ENCODE data around the gene CALHM3.

CALHM3 gene

GRCh38 chr10:103444478-103444877, 34.6 kb downstream of the CALHM3 start:
- H3K4me2 ChIP-seq, result no peak overlapping the region
- peaks cover 3 to 100% (median 67%) of the 10 kb centered on the region in 11 experiments; a peak in 21 of 22 replicates for H4K20me1 ChIP-seq
- no peak overlapping the region for H3K4me3 ChIP-seq
- peaks cover 21 to 94% (median 31%) of the 10 kb centered on the region in 10 experiments for H3K4me1 ChIP-seq
- peaks cover 93 to 100% (median 100%) of the 10 kb centered on the region in 11 experiments for H3K36me3 ChIP-seq
- no peak overlapping the region for H3K27ac ChIP-seq
- H3K27me3 ChIP-seq, result no peaks in the 10 kb centered on the region
- no peak for TF ChIP-seq Cebpa-rat (IDR thresholded peaks at IDR 0.05)
- no peaks in the 10 kb centered on the region for H3K9me3 ChIP-seq (replicated peaks in 1 of 11)
- H3K9ac ChIP-seq, result no peak overlapping the region

- no peaks in the 10 kb centered on the region for H3K27me3 ChIP-seq
- H3K4me1 ChIP-seq, result peaks cover 12 to 85% (median 22%) of the 10 kb centered on the region in 10 experiments
- H3K4me2 ChIP-seq, result peak overlapping the region in 2 of 11 experiments; percentile 23 to 47; a peak in 2 of 22 replicates
- H4K20me1 ChIP-seq, result peaks cover 0 to 97% (median 60%) of the 10 kb centered on the region in 11 experiments; a peak in 21 of 22 replicates
- peaks cover 97 to 100% (median 100%) of the 10 kb centered on the region in 11 experiments for H3K36me3 ChIP-seq
- peak overlapping the region in 2 of 11 experiments; percentile 15 to 41; a peak in 2 of 22 replicates for H3K9ac ChIP-seq
- H3K4me3 ChIP-seq, result no peak overlapping the region
- H3K9me3 ChIP-seq (replicated peaks in 1 of 11), result no peaks in the 10 kb centered on the region
- H3K27ac ChIP-seq, result peak overlapping the region in 2 of 11 experiments; percentile 16 to 22; a peak in 2 of 22 replicates
- no peak for TF ChIP-seq Cebpa-rat (IDR thresholded peaks at IDR 0.05)
These were observed 35.4 kb downstream of the CALHM3 start for GRCh38 chr10:103443475-103444185.

GRCh38 chr10:103442031-103442461, 37.0 kb downstream of the CALHM3 start:
- peaks cover 99 to 100% (median 100%) of the 10 kb centered on the region in 11 experiments for H3K36me3 ChIP-seq
- peaks cover 0 to 91% (median 57%) of the 10 kb centered on the region in 11 experiments; a peak in 21 of 22 replicates for H4K20me1 ChIP-seq
- H3K4me3 ChIP-seq, result no peak overlapping the region
- H3K27ac ChIP-seq, result peak overlapping the region in 3 of 11 experiments; percentile 11 to 32 (median 30); a peak in 4 of 22 replicates
- TF ChIP-seq Cebpa-rat (IDR thresholded peaks at IDR 0.05), result no peak
- H3K9me3 ChIP-seq (replicated peaks in 1 of 11), result no peaks in the 10 kb centered on the region
- peaks cover 0 to 69% (median 7%) of the 10 kb centered on the region in 10 experiments; a peak in 13 of 20 replicates for H3K4me1 ChIP-seq
- H3K27me3 ChIP-seq, result no peaks in the 10 kb centered on the region
- H3K4me2 ChIP-seq, result peak overlapping the region in 3 of 11 experiments; percentile 25 to 60 (median 47); a peak in 6 of 22 replicates
- H3K9ac ChIP-seq, result peak overlapping the region in 3 of 11 experiments; percentile 30 to 51 (median 41); a peak in 4 of 22 replicates

- H3K9me3 ChIP-seq (replicated peaks in 1 of 11), result no peaks in the 10 kb centered on the region
- H3K9ac ChIP-seq, result peak overlapping the region in 2 of 11 experiments; percentile 30 to 51; a peak in 2 of 22 replicates
- H3K27me3 ChIP-seq, result no peaks in the 10 kb centered on the region
- peaks cover 0 to 91% (median 57%) of the 10 kb centered on the region in 11 experiments; a peak in 20 of 22 replicates for H4K20me1 ChIP-seq
- H3K36me3 ChIP-seq, result peaks cover 99 to 100% (median 100%) of the 10 kb centered on the region in 11 experiments
- TF ChIP-seq Cebpa-rat (IDR thresholded peaks at IDR 0.05), result no peak
- H3K4me1 ChIP-seq, result peaks cover 0 to 65% (median 7%) of the 10 kb centered on the region in 10 experiments; a peak in 12 of 20 replicates
- H3K4me2 ChIP-seq, result peak overlapping the region in 3 of 11 experiments; percentile 25 to 60 (median 47); a peak in 6 of 22 replicates
- peak overlapping the region in 3 of 11 experiments; percentile 2 to 32 (median 30); a peak in 4 of 22 replicates for H3K27ac ChIP-seq
- no peak overlapping the region for H3K4me3 ChIP-seq
These were observed 37.4 kb downstream of the CALHM3 start for GRCh38 chr10:103441611-103442010.

GRCh38 chr10:103441206-103441605, 37.8 kb downstream of the CALHM3 start:
- TF ChIP-seq Cebpa-rat (IDR thresholded peaks at IDR 0.05), result no peak
- H3K27ac ChIP-seq, result peak overlapping the region in 3 of 11 experiments; percentile 2 to 32 (median 30); a peak in 3 of 22 replicates
- H4K20me1 ChIP-seq, result peaks cover 0 to 91% (median 57%) of the 10 kb centered on the region in 11 experiments; a peak in 19 of 22 replicates

GRCh38 chr10:103440416-103440815, 38.6 kb downstream of the CALHM3 start:
- Histone ChIP-seq H3K4me2 (no peak overlapping the region), H3K4me3 (no peak overlapping the region), H3K36me3 (peaks cover 98 to 100% (median 100%) of the 10 kb centered on the region in 11 experiments), H4K20me1 (peaks cover 0 to 85% (median 49%) of the 10 kb centered on the region in 11 experiments; a peak in 18 of 22 replicates), H3K4me1 (peaks cover 9 to 53% (median 15%) of the 10 kb centered on the region in 10 experiments; a peak in 18 of 20 replicates), H3K9ac (peak overlapping the region in 1 of 11 experiments; percentile 37; a peak in 1 of 22 replicates), H3K9me3 (replicated peaks in 1 of 11) (no peaks in the 10 kb centered on the region), H3K27ac (no peak overlapping the region), H3K27me3 (no peaks in the 10 kb centered on the region)
- TF ChIP-seq Cebpa-rat (IDR thresholded peaks at IDR 0.05), result no peak

More at GRCh38 chr10:103441206-103441605, 37.8 kb downstream of the CALHM3 start:
- H3K27me3 ChIP-seq, result no peaks in the 10 kb centered on the region
- peaks cover 99 to 100% (median 100%) of the 10 kb centered on the region in 11 experiments for H3K36me3 ChIP-seq
- peak overlapping the region in 1 of 11 experiments; percentile 51; a peak in 1 of 22 replicates for H3K9ac ChIP-seq
- peak overlapping the region in 2 of 11 experiments; percentile 47 to 60; a peak in 4 of 22 replicates for H3K4me2 ChIP-seq
- H3K4me1 ChIP-seq, result peaks cover under 1 to 61% (median 8%) of the 10 kb centered on the region in 10 experiments; a peak in 17 of 20 replicates
- H3K4me3 ChIP-seq, result no peak overlapping the region
- H3K9me3 ChIP-seq (replicated peaks in 1 of 11), result no peaks in the 10 kb centered on the region

- Histone ChIP-seq H3K4me1 (peaks cover 11 to 47% (median 17%) of the 10 kb centered on the region in 10 experiments; a peak in 18 of 20 replicates), H3K27ac (no peak overlapping the region), H3K4me2 (no peak overlapping the region), H3K27me3 (no peaks in the 10 kb centered on the region), H3K4me3 (no peak overlapping the region), H4K20me1 (peaks cover 0 to 78% (median 43%) of the 10 kb centered on the region in 11 experiments; a peak in 17 of 22 replicates), H3K9ac (peak overlapping the region in 2 of 11 experiments; percentile 24 to 37; a peak in 1 of 22 replicates), H3K9me3 (replicated peaks in 1 of 11) (no peaks in the 10 kb centered on the region), H3K36me3 (peaks cover 96 to 100% (median 98%) of the 10 kb centered on the region in 11 experiments)
- no peak for TF ChIP-seq Cebpa-rat (IDR thresholded peaks at IDR 0.05)
These were observed 39.3 kb downstream of the CALHM3 start for GRCh38 chr10:103439776-103440175.

- no peak for TF ChIP-seq Cebpa-rat (IDR thresholded peaks at IDR 0.05)
- H3K9me3 ChIP-seq (replicated peaks in 1 of 11), result no peaks in the 10 kb centered on the region
- H4K20me1 ChIP-seq, result peaks cover 0 to 55% (median 14%) of the 10 kb centered on the region in 11 experiments; a peak in 9 of 22 replicates
- H3K27ac ChIP-seq, result no peak overlapping the region
- no peaks in the 10 kb centered on the region for H3K27me3 ChIP-seq
- H3K4me1 ChIP-seq, result peaks cover 25 to 49% (median 36%) of the 10 kb centered on the region in 10 experiments
- peaks cover 75 to 100% (median 94%) of the 10 kb centered on the region in 11 experiments for H3K36me3 ChIP-seq
- H3K9ac ChIP-seq, result no peak overlapping the region
- peak overlapping the region in 1 of 11 experiments; percentile 17; a peak in 1 of 22 replicates for H3K4me2 ChIP-seq
- no peak overlapping the region for H3K4me3 ChIP-seq
These were observed 45.2 kb downstream of the CALHM3 start for GRCh38 chr10:103433858-103434257.
